GM19099 (cell line): ENCODE results near the gene ORC6.

Source experiments
- POLR2A ChIP-seq: IDR thresholded peaks from 3 replicates; pipeline ENCODE4 v1.6.1; 2011; ENCODE audit warnings: low read depth; ENCODE audit not compliant: insufficient read length; ENCODE audit errors: extremely low read depth

The ORC6 gene

DNA sequence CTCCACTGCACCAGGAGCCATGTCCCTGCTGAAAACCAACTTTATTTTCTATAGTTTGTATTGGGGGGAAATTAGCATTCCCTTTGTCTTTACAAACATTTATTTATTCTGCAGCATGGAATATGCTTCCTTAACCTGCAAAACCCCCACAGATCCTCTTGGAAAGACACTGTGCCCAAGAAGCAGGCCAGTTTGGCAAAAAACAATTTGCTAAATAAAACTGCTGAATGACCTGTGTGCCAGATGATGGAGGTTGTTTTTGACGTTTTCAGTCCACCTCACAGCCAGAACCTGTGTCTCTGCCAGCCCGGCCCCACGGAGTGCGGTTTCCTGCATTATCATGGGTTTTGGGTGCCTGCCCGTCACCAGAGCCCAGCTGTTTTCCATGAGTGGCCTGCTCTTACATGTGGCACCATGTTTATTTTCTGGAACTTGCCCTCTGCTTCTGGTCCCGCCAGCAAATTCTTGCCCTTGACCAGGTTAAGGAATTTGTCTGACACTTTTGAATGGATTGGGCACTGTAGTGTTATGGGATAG, 26.4 kb downstream of the ORC6 start:
- TF ChIP-seq POLR2A, result no peak

DNA sequence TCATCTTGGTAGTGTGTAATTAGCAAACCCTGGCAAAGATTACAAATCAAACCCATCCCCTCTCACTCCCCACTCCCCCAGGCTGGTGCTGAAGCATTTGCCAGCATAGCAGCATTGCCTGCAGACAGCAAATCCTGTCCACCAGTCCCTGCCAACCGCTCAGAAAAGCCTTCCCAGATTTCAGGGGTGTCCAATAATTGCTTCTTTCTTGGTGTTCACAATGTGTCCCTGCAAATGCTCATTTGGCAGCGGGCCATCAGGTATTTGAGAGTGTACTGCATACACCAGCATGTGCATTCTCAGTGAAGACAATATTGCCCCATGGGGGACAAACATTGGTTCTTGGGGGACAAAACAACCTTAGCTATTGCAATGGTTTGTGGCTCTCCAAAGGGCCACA, 28.2 kb downstream of the ORC6 start:
- TF ChIP-seq POLR2A, result no peak

DNA sequence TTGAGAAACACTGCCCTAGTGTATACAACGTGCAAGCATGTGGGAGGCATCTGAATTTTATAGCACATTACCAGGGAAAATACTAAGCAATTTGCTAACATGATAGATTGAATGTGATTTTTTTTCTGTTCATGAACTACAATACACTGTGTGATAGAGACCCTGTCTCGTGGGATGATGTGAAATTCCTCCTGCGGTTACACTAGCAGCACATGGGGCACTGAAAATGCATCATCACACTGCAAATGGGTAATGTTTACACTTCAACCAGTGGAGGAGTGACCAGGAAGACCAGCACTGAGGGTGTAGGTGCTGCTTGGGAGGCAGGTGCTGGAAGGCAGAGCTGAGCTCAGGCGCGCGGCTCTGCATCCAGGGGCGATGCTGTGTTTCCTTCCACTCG, 28.8 kb downstream of the ORC6 start:
- no peak for TF ChIP-seq POLR2A

DNA sequence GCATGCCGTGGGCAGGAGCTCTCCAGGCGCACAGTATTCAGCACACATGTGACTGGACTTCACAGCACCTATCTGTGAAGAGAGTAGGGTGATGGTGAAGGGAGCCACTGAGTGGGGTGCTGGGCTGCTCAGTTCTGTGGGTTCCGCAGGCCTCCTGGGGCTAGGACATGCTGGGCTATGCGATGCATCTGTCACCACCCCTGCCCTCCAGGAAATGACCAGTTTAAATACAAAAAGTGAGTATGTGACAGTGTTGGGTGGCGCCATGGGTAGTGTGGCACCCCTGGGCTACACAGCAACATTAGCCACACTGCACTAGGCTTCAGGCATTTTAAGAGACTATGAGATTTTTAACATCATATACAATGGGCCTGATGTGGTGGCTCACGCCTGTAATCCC, 30.1 kb downstream of the ORC6 start:
- TF ChIP-seq POLR2A, result no peak

DNA sequence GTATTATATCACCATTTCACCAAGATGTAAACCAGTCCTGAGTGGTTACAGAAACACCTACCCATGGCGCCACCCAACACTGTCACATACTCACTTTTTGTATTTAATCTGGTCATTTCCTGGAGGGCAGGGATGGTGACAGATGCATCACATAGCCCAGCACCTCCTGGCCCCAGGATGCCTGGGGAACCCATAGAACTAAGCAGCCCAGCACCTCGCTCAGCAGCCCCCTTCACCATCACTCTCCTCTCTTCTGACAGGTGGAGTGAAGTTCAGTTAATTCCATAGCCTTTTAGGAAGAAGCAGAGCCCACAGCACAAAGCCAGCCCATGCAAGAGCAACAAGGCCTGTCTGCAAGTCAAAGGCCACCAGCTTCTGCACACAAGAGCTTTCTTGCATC, 31.2 kb downstream of the ORC6 start:
- TF ChIP-seq POLR2A, result no peak

DNA sequence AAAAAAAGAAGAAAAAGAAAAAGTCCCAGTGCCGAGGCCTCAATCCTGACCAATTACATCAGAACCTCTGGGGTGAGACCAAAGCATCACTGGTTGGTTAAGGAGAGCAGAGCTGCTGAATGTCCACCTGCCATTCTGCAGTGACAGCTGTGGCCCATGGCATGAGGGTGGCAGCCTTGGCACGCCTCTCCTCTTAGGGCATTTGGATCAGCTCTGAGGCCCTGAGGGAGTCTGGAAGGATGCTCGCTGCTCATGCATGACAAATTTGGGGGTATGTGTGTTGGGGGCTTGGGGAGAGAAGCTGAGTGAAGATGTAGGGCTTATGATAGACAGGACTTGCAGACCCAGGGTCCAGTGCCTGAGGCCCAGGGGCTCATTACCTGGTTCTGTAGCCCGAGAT, 32.4 kb downstream of the ORC6 start:
- no peak for TF ChIP-seq POLR2A

DNA sequence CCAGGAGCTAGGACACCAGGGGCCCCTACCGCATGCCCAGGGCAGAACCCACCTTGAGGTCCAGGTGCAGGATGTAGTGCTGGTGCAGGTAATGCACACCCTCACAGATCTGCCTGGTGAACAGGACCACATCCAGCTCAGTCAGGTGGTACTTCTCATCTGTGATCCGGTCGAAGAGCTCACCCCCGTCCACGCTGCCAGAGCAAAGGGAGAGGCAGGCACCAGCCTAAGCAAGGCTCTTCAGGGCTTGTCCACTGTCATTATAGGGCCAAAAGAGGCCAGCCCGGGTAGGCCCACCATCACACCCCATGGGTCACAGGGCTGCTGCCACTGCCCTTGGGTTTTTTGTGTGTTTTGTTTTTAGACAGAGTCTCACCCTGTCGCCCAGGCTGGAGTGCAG, 37.7 kb downstream of the ORC6 start:
- no peak for TF ChIP-seq POLR2A

DNA sequence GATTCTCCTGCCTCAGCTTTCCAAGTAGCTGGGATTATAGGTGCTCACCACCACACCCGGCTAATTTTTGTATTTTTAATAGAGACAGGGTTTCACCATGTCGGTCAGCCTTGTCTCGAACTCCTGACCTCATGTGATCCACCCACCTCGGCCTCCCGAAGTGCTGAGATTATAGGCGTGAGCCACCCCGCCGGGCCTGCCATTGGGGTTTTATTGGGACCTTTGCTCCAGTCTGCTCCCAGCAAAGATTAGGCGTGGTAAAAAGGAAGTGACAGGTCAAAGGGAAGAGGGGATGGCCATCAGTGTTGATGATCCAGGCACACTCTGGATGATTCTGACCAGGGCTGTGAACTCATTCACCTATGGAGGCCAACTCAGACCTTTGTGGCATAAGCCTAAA, 38.2 kb downstream of the ORC6 start:
- no peak for TF ChIP-seq POLR2A

DNA sequence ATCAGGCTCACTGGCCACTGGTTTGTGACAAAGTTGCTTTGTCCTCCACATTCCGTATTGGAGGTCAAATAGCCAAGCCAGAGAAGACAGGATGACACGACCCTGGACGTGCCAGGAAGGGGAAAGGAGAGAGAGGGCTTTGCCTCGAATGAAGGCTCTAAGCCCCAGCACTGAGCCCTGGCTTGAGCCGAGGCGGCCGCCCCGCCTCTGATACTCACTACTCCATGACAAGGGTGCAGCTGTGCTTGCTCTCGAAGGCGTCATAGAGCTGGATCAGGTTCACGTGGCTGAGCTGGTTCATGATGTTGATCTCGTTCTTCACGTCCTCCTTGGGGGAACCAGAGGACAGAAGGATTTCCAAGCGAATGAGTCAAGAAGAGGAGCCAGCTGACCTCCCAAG, 39.3 kb downstream of the ORC6 start:
- TF ChIP-seq POLR2A, result no peak

DNA sequence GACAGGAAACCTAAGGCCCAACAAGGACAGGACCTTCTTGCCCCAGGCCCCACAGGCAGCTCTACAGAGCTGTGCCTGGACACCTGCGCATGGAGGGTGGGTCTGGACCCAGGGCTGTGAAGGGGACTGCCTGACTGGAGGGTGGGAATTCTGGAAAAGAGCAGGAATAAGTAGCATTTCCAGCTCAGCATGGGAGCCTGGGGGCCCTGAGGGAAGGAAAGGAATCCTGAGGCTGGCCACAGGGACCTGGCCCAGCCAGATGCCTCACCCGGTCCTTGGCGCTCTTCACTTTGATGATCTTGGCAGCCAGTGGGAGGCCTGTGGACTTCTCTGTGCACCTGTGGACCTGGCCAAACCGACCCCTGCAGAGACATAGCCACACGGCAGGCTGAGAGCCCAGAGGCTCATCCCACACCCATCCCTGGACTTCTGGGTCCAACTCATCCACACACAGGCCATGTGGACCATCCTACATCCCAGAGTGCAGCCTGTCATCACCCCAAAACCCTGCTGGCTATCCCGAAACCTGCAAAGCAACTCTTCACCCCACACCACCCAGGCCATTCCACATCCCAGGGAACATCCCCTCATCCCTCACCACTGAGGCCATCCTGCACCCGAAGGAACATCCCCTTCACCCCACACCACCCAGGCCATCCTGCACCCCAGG, 40.0 kb downstream of the ORC6 start:
- TF ChIP-seq POLR2A, result no peak

DNA sequence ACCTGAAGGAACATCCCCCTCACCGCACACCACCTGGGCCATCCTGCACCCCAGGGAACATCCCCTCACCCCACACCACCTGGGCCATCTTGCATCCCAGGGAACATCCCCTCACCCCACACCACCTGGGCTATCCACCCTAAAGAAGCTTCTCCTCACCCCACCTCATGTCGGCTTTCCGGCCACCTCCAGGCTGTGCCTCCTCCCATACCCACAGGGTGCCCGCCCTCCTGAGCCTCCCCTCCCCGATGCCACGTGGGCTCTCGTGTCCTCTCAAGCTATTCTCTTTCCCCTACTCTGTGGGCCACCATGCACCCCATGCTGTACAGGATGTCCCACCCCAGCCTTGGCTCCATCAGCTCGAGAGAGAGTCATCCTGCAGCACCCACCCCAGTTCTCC, 40.7 kb downstream of the ORC6 start:
- no peak for TF ChIP-seq POLR2A

DNA sequence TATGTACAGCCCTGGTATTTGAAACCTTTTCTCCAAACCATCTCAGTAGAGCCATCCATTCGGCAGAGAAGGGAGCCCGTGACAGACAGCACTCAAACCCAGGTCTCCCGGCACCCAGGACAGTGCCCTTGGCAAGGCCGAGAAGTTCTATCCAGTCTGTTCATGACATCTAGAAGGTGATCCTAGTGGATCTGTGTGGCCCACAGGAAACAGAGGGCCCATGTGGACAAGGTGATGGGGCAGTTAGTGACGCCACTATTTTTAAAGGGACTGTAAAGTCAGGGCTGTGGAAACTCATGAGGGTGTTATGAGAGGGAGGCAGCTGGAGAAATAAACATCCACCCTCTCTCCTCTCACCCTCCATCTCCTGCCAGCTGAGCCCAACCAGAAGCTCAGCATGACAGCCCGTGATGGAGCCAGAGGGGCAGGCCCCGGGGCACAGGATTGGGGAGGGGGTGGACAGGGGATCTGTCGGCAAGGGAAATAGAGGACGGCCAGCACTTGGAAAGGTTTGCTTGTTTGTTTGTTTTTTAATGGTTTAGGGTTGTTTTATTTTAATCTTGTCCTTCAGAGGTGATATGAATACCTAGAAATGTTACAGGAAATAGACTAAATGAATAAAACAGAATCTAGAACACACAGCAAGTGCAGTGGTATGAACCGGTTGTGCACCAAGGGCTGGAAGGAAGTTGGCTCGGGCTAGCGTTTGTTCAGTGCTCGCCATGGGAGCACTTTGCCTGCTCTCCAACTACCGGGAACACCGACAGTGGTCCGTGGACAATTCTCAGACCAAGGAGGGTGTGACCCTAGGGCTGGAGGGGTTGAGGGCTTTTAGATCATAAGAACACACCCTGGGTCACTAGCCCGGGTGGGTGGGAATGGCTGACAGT, 41.6 kb downstream of the ORC6 start:
- no peak for TF ChIP-seq POLR2A

DNA sequence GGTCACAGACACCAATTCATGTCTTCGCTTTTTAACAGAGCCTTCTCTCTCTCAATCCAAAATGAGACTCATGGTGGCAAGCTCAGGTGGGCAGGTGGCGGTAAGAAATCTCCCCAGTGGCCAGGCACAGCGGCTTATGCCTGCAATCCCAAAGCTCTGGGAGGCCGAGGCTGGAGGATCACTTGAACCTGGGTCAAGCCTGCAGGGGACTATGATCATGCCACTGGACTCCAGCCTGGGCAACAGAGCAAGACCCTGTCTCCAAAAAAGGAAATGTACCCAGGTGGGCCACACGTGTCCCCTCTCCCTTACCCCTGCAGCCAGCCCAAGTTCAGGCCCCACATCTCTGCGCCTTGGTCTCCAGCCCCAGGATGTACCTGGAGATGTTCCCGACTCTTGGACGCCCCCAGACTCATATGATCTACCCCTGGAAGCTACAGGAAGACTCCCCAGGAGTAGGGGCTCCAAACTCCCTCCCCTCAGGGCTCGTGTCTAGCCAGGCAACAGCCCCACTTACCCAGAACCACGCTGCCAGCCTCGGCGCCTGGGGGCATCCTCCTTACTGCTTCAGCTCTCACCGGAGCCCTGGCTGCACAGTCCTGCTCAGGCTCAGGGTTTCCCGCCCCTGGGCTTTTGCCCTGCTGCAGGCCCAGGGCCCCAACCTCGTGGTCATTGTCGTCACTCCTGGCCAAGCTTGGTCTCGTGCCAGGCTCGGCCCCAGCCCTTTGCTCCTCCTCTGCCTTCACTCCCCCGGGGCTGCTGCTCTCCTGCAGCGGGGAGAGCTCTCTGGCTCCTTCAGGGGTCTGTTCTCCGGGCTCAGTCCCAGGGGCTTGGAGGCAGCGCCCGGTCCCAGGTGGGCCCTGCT, 42.5 kb downstream of the ORC6 start:
- no peak for TF ChIP-seq POLR2A

DNA sequence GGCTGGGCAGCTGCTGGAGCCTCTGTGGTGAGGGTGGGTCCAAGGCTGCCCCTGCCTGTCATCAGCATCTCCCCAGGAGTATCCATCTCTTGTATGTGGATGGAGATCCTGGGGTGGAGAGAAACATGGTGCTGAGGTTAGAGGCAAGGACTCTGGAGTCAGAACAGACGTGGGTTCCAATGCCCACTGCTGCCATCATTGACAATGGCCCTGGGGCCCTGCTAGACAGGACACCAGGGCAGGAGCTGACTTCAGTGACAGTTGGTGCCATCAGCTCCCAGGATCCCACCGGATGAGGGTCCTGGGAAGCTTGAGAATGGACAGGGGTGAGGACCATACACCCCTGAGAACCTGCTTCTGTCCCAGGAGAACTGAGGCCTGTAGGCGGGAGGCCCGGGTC, 43.1 kb downstream of the ORC6 start:
- TF ChIP-seq POLR2A, result no peak

DNA sequence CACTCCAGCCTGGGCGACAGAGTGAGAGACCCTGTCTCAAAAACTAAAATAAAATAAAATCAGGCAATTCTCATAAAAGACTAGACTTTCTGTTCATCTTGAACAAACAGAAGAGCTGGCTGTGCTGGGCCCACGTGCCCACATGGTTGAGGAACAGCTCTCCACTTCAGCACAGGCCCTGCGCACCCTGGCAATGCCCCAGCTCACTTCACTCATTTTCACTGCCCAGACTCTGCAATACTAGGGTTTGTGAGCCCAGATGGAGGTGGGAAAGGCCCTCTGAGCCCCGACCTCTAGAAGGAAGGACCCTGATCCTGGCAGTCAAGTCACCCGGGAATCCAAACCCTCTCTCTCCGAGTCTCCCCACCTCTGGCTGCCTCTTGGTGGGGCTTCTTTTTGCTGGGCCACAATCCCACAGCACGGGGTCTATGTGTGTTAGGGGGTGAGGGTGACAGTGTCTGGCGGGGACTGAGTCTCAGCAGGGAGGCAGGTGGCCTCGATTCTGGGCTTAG, 43.9 kb downstream of the ORC6 start:
- no peak for TF ChIP-seq POLR2A
